Transverse colon (tissue), 3 donors: ENCODE results near the gene ARRB1.
"Not testable (repeated sequence)": the region's sequence is repeated elsewhere in the genome, so short reads cannot be mapped to it uniquely, and the experiment has no call there.

Experiments
- POLR2A ChIP-seq: fragments of 450-650 bp; IDR thresholded peaks from one replicate; pipeline ENCODE4 v1.6.1; 2016; ENCODE audit warnings: antibody characterized with exemption, mild to moderate bottlenecking, moderate library complexity
- TF ChIP-seq, protein P1 (sequence below), 5 experiments: fragments of 200-600 bp in 3 of 5; fragments of 450-650 bp in 2 of 5; sonication (generic) in 3 of 5; IDR thresholded peaks; 1 replicate in 2 of 5; 2 replicates in 3 of 5; pipeline ENCODE4 v1.5.1; 2016 to 2017; ENCODE audit warnings: antibody characterized with exemption in 5 of 5, inconsistent platforms in 3 of 5, mild to moderate bottlenecking in 2 of 5, moderate library complexity in 1 of 5

DNA sequence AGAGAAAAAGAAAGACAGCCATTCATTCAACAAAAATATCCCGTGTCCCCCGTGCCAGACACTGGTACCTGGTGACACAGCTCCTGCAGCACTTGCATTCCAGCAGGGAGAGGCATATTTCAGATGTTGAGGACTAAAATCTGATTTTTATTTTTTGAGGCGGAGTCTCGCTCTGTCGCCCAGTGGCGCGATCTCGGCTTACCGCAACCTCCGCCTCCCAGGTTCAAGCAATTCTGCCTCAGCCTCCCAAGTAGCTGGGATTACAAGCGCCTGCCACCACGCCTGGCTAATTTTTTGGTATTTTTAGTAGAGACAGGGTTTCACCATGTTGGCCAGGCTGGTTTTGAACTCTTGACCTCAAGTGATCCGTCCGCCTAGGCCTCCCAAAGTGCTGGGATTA, 20.6 kb downstream of the ARRB1 start:
- TF ChIP-seq, protein P1, sequence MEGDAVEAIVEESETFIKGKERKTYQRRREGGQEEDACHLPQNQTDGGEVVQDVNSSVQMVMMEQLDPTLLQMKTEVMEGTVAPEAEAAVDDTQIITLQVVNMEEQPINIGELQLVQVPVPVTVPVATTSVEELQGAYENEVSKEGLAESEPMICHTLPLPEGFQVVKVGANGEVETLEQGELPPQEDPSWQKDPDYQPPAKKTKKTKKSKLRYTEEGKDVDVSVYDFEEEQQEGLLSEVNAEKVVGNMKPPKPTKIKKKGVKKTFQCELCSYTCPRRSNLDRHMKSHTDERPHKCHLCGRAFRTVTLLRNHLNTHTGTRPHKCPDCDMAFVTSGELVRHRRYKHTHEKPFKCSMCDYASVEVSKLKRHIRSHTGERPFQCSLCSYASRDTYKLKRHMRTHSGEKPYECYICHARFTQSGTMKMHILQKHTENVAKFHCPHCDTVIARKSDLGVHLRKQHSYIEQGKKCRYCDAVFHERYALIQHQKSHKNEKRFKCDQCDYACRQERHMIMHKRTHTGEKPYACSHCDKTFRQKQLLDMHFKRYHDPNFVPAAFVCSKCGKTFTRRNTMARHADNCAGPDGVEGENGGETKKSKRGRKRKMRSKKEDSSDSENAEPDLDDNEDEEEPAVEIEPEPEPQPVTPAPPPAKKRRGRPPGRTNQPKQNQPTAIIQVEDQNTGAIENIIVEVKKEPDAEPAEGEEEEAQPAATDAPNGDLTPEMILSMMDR (IDR thresholded peaks at IDR 0.05): not testable (repeated sequence)
- TF ChIP-seq POLR2A: not testable (repeated sequence)
